Superior temporal gyrus (tissue), 1 donor: ENCODE results near the gene GTPBP2.
A peak's percentile ranks its signal among the peaks of the same experiment; 100 is the strongest.
"Not testable (repeated sequence)": the region's sequence is repeated elsewhere in the genome, so short reads cannot be mapped to it uniquely, and the experiment has no call there.

ENCODE experiments used
- DNase-seq: peaks from one replicate; pipeline ENCODE4 v3.0.0-alpha.2; 2016; ENCODE audit errors: extremely low spot score

Gene GTPBP2

GRCh38 chr6:43662948-43663347, 33.9 kb upstream of the GTPBP2 start:
- not testable (repeated sequence) for DNase-seq

GRCh38 chr6:43658161-43658560, 29.1 kb upstream of the GTPBP2 start:
- no peak for DNase-seq

- no peak for DNase-seq
Measured at GRCh38 chr6:43657221-43657802, 28.2 kb upstream of the GTPBP2 start.

GRCh38 chr6:43652822-43653221, 23.8 kb upstream of the GTPBP2 start:
- DNase-seq: not testable (repeated sequence)

DNA sequence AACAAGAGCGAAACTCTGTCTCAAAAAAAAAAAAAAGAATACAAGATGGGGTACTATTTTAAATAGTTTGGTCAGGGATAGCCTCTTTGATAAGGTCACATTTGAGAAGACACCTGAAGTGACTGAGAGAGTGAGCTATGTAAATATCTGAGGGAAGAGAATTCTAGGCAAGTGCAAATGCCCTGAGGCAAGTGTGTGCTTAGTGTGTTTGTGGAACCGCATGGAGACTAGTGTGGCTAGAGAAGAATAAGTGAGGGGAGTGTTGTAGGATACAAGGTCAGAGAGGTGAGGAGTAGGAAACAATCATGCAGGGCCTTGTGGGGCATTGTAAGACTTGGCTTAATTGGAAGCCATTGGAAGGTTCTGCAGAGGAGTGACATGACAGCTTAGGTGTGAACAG, 19.2 kb upstream of the GTPBP2 start:
- no peak for DNase-seq

GRCh38 chr6:43647613-43648012, 18.5 kb upstream of the GTPBP2 start:
- DNase-seq: no peak

DNA sequence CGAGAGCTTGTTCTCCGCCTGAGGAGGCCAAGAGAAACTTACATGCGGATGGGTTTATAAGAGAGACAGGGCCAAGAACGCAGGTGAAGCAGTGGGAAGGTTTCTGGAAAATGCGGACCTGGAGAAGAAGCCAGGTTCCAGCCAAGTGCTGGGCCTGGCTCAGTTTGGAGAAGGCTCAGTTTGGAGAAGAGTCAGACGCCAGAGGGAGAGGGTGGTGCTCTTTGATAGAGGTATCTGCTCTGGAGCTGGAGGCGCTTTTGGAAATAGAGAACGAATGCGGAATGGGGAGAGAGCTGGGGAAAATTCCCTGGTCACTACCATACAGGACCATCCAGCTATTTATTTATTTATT, 16.5 kb upstream of the GTPBP2 start:
- DNase-seq: no peak

- no peak for DNase-seq
Measured at GRCh38 chr6:43644940-43645612, 16.0 kb upstream of the GTPBP2 start, which contains the start of gene RSPH9. TSS of gene RSPH9 (plus strand) at chr6:43645036. CDS start at chr6:43645099, 63 bp downstream.

- DNase-seq: no peak
Measured at GRCh38 chr6:43639984-43640800, 11.1 kb upstream of the GTPBP2 start.

GRCh38 chr6:43636308-43636659, 7.2 kb upstream of the GTPBP2 start:
- no peak for DNase-seq

- peak; percentile 93 for DNase-seq
Measured at GRCh38 chr6:43635387-43636307, 6.6 kb upstream of the GTPBP2 start, which contains the start of gene MAD2L1BP. TSS of gene MAD2L1BP (plus strand) at chr6:43635840. CDS start at chr6:43635876, 36 bp downstream.

DNA sequence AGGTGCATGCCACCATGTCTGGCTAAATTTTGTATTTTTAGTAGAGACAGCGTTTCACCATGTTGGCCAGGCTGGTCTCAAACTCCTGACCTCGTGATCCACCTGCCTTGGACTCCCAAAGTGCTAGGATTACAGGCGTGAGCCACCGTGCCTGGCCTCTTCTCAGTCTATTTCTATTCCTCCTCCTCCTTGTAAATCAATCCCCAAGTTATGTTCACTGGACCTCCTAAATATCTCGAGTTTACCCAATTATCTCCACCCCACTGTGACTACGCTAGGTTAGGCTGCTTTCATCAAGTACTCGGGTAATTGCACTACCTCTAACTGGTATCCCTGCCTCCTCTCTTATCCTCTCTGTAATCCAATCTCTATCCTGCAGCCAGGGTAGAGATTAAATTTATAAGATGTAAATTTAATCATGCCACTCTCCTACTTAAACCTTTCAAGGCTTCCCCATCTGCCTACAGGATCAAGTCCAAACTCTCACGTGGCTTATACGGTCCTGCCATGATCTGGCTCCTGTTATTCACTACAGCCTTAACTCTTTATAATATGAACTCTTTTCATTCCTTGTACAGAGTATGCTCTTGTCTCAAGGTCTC, 5.7 kb upstream of the GTPBP2 start:
- no peak for DNase-seq

GRCh38 chr6:43633002-43633401, 3.9 kb upstream of the GTPBP2 start:
- not testable (repeated sequence) for DNase-seq

DNA sequence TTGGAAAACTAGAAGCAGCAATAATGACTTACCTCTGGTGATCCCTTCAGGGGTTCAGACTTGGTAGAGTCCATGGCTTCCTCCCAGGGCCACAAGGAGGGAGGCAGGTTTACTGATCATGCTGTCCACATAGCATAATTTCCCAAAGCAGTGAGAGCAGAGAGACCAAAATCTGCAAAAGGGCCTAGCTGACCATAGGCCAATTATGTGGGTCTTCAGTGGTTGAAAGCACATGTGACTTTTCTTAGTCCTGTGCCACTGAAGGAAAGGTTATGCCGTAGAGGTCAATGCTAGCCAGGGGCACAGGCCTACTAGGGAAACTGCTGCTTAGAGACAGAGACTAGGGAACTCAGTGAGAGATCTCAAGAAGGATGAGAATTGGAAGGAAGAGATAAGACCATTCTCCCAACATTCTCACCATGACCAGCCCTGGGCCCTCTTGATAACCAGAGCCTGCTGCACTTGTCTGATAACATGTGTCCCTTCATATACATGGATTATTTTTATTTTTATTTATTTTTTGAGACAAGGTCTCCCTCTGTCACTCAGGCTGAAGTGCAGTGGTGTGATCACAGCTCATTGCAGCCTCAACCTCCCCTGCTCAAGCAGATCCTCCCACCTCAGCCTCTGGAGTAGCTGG, 2.0 kb upstream of the GTPBP2 start:
- DNase-seq: no peak

DNA sequence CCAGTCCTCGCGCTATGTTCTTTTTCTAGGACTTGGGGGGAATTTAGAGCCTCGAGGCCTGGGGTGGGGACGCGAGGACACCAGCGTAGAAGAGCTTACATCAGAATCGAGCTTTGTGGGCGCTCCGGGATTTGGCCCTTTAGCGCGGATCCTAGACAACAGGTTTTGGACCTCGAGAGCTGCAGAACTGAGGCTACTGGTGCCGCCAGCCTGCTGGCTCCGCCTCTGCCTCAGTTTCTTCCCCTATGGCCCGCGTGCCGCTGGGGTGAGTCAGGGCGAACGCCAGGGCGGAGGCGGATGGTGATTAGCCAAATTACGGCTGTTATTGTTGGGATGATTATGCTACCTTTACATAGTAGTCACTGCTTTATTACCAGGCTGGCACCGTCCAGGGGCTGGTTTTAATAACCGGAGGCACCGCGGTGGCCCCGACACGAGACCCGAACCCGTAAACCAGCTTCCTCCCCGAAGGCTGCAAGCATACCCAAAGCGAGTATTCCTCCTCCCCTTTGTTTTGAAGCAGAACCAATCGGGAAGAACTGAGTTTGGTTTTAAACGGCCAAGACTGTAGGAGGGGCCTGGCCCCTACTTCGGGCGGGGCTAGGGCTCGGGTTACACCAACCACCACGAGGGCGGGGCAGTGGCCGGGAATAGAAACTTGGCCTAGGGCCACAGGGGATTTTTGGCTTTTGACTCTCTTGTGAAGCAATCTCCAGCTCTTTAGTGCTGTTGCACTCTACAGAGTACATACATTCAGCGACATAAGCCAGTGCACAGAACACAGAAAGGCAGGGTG, 639 bp upstream of the GTPBP2 start:
- DNase-seq: peak; percentile 91

GRCh38 chr6:43628393-43629103, 516 bp downstream of the GTPBP2 start:
- DNase-seq: peak; percentile 36

DNA sequence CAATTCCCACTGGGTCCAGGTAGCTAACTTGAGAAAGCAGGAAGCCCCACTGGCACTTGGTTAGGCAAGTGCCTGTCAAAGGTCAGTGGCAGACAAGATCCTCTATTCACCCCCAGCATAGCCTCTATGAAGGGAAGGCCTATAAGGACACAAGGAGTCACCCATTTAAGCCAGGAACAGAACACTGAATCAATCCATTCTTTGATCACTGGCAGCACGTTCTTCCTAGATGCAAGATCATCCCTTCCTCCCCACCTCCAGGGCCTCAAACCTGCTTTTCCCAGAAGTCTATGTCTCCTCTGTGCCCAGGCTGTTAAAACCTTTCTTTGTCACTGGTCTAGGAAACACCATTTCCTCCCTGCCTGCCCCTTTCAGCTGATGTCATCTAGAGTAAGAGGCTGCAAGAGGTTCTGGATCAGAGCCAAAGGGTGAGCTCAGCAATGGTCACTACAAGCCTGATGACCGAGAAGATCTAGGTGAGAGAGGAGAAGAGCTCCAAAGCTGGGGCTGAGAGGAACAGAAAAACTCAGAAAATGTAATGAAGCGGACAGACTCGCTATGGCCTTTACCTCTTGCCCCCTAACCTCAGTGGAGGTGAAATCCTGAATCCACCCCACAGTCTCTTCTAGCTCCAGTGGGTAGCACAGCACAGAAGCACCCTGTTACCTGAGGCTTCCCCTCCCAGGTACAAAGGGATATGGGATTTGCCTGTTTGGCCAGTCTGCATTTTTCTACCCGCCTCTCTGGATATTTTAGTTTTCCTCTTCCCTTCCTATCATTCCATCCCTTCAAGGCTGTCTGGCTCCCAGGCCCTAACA, 1.8 kb downstream of the GTPBP2 start:
- no peak for DNase-seq

DNA sequence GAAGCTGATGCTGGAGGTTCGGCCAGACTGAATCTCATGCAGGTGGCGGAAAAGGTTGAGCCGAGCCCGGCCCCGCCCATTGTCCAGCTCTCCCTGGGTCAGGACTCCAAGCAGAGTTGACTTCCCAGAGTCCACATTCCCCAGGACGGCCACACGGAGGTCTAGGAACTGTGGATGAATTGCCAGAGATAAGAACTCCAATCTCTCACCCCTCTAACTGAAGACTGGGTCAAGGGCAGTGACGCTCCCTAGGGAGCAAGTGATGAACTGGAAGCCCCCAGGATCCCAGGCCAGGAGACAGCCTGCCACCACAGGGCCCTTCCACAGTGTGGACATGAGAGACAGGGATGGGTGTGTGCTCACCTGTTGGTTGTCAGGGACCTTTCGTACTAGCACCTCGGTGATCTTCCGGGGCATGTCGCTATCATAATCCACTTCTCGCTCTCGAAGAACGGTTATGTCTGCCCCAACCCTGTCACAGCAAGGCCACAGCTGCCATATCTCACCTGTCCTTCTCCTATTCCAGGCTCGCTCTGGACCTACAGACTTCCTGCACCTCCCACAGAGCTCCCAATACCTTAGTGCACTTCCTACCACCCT, 3.6 kb downstream of the GTPBP2 start:
- no peak for DNase-seq
